ENCODE data around the gene CPXM2.

The CPXM2 gene

DNA sequence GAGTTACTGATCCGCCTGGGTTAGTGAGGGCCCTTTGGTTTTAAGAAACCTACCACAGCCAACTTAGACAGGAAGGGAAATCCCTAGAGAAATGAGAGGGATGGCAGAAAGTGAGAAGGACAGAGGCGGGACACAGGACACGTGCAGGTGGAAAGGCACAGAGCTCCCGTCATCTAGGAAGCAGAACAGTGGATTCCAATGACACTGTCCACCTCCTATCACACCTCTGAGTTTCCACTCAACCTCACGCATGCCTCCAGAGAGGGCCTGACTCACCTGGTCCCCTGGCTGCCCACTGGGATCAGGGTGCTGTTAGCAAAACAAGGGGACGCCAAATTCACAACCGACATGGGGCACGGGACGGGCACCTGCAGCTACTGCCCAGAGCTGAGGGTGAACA is 26.3 kb downstream of the CPXM2 start:
- DNase-seq (ENCODE audit: low spot score in 2 of 2) (no peak), ATAC-seq (no peak)
- Mint-ChIP-seq H3K27ac (no peak overlapping the region), H3K9me3 (no peaks in the 10 kb centered on the region), H3K36me3 (no peaks in the 10 kb centered on the region), H3K4me3 (no peak overlapping the region), H3K4me1 (no peaks in the 10 kb centered on the region)

DNA sequence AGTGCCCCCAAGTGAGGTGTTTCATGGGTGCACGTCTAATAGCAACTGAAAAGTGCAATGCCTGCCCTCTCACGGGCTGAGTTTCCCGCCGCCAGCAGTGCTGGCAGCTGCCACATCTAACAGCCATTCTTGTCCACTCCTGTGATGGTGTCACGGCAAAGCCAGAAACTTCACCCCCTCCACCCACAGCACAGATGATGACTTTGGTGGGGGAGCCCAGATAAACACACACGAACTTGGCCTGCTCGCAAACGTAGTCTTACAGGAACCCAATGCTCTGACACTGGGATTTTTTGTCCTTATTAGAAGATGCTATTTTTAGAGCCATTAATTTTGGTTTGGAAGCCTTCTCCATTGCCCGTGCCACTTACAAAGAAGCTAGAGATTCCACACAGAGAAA is 26.7 kb downstream of the CPXM2 start:
- H3K9me3 Mint-ChIP-seq = no peaks in the 10 kb centered on the region
- no peak for DNase-seq (ENCODE audit: low spot score in 2 of 2)
- H3K4me3 Mint-ChIP-seq = no peak overlapping the region
- H3K4me1 Mint-ChIP-seq = no peaks in the 10 kb centered on the region
- no peak overlapping the region for H3K27ac Mint-ChIP-seq
- no peak for ATAC-seq
- H3K36me3 Mint-ChIP-seq = no peaks in the 10 kb centered on the region

DNA sequence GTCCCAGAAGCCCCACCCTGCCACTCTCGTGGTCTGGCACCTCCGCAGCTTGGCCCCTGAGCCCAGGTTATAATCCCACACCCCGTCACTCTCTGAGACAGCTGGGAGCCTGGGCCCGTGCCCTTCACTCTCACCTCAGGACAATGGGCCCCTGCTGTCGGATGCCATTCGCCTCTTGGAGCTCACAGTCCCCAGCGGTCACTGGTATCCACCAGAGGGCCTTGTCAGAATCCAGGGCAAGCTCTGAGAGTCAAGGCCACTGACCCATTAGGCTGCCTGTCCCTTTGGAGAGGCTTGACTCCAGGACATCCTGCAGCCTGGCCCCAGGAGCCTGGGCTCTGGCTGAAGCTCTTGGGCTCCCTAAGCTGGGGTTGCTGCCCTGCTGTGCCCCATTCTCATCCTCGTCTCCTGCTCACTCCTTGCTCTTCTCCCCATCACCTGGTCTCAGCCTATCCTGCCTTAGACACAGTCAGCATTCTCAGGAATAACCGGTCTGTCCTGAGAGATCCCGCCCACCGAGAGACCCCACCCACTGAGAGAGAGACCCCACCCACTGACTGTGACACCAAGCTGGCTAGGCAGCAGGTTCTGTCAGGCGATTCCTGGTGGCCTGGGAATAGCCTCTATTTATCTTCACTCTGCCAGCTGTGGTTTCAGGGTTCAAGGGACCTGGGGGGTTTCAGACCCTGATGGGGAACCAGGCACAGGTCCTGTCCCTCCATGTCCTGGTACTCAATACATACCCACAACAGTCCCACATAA is 27.7 kb downstream of the CPXM2 start:
- DNase-seq (ENCODE audit: low spot score in 2 of 2) (no peak), ATAC-seq (no peak)
- Mint-ChIP-seq H3K9me3 (no peaks in the 10 kb centered on the region), H3K4me3 (no peak overlapping the region), H3K27ac (no peak overlapping the region), H3K4me1 (no peaks in the 10 kb centered on the region), H3K36me3 (no peaks in the 10 kb centered on the region)

DNA sequence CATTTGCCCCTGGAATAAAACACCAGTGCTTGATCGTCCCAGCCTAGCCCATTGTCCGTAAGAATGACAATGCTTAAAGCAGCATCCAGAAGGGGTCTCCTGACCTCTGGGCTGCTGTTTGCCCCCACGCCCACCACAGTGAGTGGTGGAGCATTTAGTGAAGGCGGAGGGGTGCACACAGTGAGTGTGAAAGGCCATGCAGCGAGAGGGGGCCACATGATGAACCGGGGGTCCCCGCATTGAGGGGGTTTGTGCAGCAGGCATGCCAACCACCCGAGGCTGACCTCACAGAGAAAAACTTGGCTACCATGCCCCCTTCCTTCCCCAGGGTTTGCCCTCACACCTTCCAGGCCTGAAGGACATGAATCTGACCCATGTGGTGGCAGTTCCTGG is 28.4 kb downstream of the CPXM2 start:
- no peak for ATAC-seq
- H3K27ac Mint-ChIP-seq = no peak overlapping the region
- no peaks in the 10 kb centered on the region for H3K4me1 Mint-ChIP-seq
- H3K4me3 Mint-ChIP-seq = no peak overlapping the region
- no peaks in the 10 kb centered on the region for H3K9me3 Mint-ChIP-seq
- DNase-seq (ENCODE audit: low spot score in 2 of 2) = no peak
- no peaks in the 10 kb centered on the region for H3K36me3 Mint-ChIP-seq

DNA sequence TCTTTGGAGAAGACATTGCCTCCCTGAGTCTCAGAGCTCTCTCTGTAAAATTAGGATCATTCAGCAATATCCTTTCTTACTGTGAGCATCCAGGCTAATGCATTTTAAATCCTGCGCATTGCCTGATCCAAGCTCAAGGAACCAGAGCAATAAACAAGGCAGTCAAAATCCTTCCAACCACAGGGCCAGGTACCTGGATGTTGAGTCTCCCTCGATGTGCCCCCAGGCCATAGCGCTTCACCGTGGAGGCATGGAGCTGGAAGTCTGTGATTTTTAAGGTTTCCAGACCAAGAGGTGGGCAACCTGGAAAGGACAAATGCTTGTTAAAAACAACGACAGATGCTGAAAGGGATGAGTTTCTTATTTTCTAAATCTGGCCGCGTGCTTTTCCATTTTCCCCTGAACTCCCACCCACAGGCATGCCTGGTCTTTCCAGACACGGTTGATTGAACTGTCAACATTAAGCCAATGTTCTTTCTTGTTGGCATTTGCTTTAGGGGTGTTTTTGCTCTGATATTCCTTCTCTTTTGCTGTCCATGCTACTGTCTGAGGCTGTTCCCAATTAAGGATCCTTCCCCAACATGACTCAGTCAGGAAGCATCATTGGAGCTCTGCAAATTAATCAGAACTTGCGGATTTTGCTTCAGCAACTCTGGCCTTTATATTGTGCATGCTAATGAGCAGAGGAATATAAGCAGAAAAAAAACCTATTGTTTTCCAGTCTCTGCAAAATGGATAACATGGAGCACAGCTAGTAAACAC is 29.0 kb downstream of the CPXM2 start:
- no peak overlapping the region for H3K27ac Mint-ChIP-seq
- no peaks in the 10 kb centered on the region for H3K9me3 Mint-ChIP-seq
- H3K4me1 Mint-ChIP-seq = no peaks in the 10 kb centered on the region
- ATAC-seq = no peak
- no peaks in the 10 kb centered on the region for H3K36me3 Mint-ChIP-seq
- no peak for DNase-seq (ENCODE audit: low spot score in 2 of 2)
- H3K4me3 Mint-ChIP-seq = no peak overlapping the region

DNA sequence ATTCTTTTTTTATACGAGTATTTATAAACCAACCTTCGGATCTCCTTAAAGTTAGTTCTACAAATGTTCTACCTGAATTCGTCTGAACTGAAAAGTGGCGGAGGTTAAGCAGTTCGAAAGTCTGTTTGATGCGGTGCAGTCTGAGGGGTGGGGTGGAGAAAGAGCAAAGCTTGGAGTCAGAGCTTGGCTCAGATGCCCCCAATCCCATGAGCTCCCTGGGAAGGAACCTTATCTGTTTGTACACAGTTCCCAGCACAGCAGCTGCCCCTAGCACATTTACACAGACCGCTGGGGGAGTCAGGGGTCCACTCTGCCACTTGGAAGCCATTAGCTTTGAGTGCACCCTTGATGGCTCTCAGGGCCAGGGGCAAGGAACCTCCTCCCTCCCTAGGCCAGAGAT is 30.8 kb downstream of the CPXM2 start:
- no peaks in the 10 kb centered on the region for H3K36me3 Mint-ChIP-seq
- H3K27ac Mint-ChIP-seq = no peak overlapping the region
- H3K4me3 Mint-ChIP-seq = no peak overlapping the region
- H3K9me3 Mint-ChIP-seq = no peaks in the 10 kb centered on the region
- no peaks in the 10 kb centered on the region for H3K4me1 Mint-ChIP-seq
- ATAC-seq (no peak), DNase-seq (ENCODE audit: low spot score in 2 of 2) (no peak)

DNA sequence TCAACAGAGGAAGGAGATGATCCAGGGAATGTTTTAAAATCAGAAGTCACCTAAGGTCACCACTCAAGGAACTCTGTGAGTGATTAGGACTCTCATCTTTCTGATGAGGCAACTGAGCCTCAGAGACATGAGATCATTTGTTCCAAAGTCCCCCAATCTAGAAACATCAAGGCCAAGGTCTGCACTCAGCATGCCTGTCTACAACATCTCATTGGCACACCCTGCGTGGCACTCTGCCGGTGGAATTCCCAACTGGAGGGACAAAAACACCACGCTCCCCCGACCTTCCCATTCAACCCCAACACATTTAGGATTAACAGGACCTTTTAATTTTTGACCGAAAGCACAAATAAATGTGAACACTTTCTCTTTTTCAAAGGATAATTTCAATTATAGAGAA is 31.4 kb downstream of the CPXM2 start:
- no peak overlapping the region for H3K27ac Mint-ChIP-seq
- H3K9me3 Mint-ChIP-seq = no peaks in the 10 kb centered on the region
- ATAC-seq (no peak), DNase-seq (ENCODE audit: low spot score in 2 of 2) (no peak)
- H3K36me3 Mint-ChIP-seq = no peaks in the 10 kb centered on the region
- no peaks in the 10 kb centered on the region for H3K4me1 Mint-ChIP-seq
- H3K4me3 Mint-ChIP-seq = no peak overlapping the region

GRCh38 chr10:123859653-123860050 is 32.0 kb downstream of the CPXM2 start:
- Mint-ChIP-seq H3K9me3 (no peaks in the 10 kb centered on the region), H3K36me3 (no peaks in the 10 kb centered on the region), H3K4me1 (no peaks in the 10 kb centered on the region), H3K27ac (no peak overlapping the region), H3K4me3 (no peak overlapping the region)
- ATAC-seq (no peak), DNase-seq (ENCODE audit: low spot score in 2 of 2) (no peak)

GRCh38 chr10:123858907-123859652 is 32.5 kb downstream of the CPXM2 start:
- H3K27ac Mint-ChIP-seq = no peak overlapping the region
- H3K9me3 Mint-ChIP-seq = no peaks in the 10 kb centered on the region
- no peaks in the 10 kb centered on the region for H3K4me1 Mint-ChIP-seq
- H3K36me3 Mint-ChIP-seq = no peaks in the 10 kb centered on the region
- ATAC-seq = no peak
- no peak for DNase-seq (ENCODE audit: low spot score in 2 of 2)
- H3K4me3 Mint-ChIP-seq = no peak overlapping the region

GRCh38 chr10:123858077-123858681 is 33.4 kb downstream of the CPXM2 start:
- no peak for ATAC-seq
- Mint-ChIP-seq H3K4me1 (no peaks in the 10 kb centered on the region), H3K4me3 (no peak overlapping the region), H3K27ac (no peak overlapping the region), H3K36me3 (no peaks in the 10 kb centered on the region), H3K9me3 (no peaks in the 10 kb centered on the region)
- no peak for DNase-seq (ENCODE audit: low spot score in 2 of 2)

DNA sequence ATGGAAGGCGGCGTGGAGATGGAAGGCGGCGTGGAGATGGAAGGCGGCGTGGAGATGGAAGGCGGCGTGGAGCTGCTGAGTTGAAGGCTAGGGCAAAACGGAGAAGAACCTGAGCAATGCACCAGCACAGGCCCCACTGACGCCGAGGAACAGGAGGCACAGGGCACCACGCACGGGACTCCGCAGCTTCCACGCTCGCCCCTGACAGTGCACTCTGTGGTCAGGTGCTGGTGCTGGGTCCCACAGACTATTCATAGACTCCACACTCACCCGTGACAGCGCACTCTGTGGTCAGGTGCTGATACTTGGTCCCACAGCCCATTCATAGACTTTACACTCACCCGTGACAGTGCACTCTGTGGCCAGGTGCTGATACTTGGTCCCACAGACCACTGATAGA is 34.0 kb downstream of the CPXM2 start:
- ATAC-seq (no peak), DNase-seq (ENCODE audit: low spot score in 2 of 2) (no peak)
- Mint-ChIP-seq H3K9me3 (no peaks in the 10 kb centered on the region), H3K4me3 (no peak overlapping the region), H3K4me1 (no peaks in the 10 kb centered on the region), H3K36me3 (no peaks in the 10 kb centered on the region), H3K27ac (no peak overlapping the region)

GRCh38 chr10:123855008-123855684 is 36.5 kb downstream of the CPXM2 start:
- Mint-ChIP-seq H3K36me3 (no peaks in the 10 kb centered on the region), H3K4me3 (no peak overlapping the region)
- no peak for DNase-seq (ENCODE audit: low spot score in 2 of 2)

DNA sequence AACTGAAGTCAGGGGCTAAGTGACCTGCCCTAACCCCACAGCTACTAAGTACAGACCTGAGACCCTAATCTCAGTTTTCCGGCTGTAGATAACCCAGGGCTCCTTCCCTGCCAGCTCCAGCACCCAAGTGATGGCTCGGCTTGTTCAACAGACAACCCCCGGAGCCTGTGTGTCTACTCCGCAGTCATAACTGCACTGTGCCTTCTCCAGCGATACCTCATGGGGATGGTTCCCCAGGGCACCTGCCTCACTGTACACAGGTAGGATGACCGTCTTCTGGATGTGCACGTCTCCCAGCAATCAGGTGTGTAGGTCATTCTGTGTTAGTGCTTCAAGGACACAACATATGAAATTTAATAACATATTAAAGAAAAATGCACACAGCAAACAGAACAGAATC is 37.1 kb downstream of the CPXM2 start:
- no peaks in the 10 kb centered on the region for H3K4me1 Mint-ChIP-seq
- H3K27ac Mint-ChIP-seq = no peak overlapping the region
- DNase-seq (ENCODE audit: low spot score in 2 of 2) = no peak
- H3K36me3 Mint-ChIP-seq = no peaks in the 10 kb centered on the region
- H3K4me3 Mint-ChIP-seq = no peak overlapping the region
- H3K9me3 Mint-ChIP-seq = no peaks in the 10 kb centered on the region
- no peak for ATAC-seq

More at GRCh38 chr10:123855008-123855684, 36.5 kb downstream of the CPXM2 start:
- H3K27ac Mint-ChIP-seq = no peak overlapping the region
- no peaks in the 10 kb centered on the region for H3K4me1 Mint-ChIP-seq
- ATAC-seq = no peak
- H3K9me3 Mint-ChIP-seq = no peaks in the 10 kb centered on the region

GRCh38 chr10:123854003-123854402 is 37.6 kb downstream of the CPXM2 start:
- no peak for DNase-seq (ENCODE audit: low spot score in 2 of 2)
- Mint-ChIP-seq H3K36me3 (no peaks in the 10 kb centered on the region), H3K27ac (no peak overlapping the region), H3K4me3 (no peak overlapping the region), H3K9me3 (no peaks in the 10 kb centered on the region), H3K4me1 (no peaks in the 10 kb centered on the region)
- no peak for ATAC-seq

GRCh38 chr10:123852411-123852951 is 39.1 kb downstream of the CPXM2 start:
- no peak for DNase-seq (ENCODE audit: low spot score in 2 of 2)
- Mint-ChIP-seq H3K4me3 (no peak overlapping the region), H3K27ac (no peak overlapping the region), H3K36me3 (no peaks in the 10 kb centered on the region), H3K4me1 (no peaks in the 10 kb centered on the region), H3K9me3 (no peaks in the 10 kb centered on the region)
- no peak for ATAC-seq
